GM04504 (cell line): ENCODE measurements around the gene PAQR6.

Experiments
- DNase-seq: peaks from one replicate; pipeline ENCODE4 v3.0.0-alpha.2; 2012; ENCODE audit warnings: low read depth

The PAQR6 gene

GRCh38 chr1:156193488-156194299, 54.2 kb downstream of the PAQR6 start, which contains the start of gene SLC25A44:
TSS of gene SLC25A44 (plus strand) at chr1:156194104. CDS start at chr1:156199848, 5,744 bp downstream.
- DNase-seq: peak; percentile 99
